NCI-H2107 treated with DMSO at 0.1 percent for 48 hours (cell line): Measurements from ENCODE around the gene PRKAG1.
"Not testable (repeated sequence)": the region's sequence is repeated elsewhere in the genome, so short reads cannot be mapped to it uniquely, and the experiment has no call there.

Experiments used
- DNase-seq: peaks from one replicate; lab custom pipeline; 2025; ENCODE audit not compliant: unreplicated experiment; lab: John Stamatoyannopoulos, UW

Gene PRKAG1

GRCh38 chr12:49018261-49019119, at the start of gene PRKAG1:
TSS of gene PRKAG1 (minus strand) at chr12:49018776. CDS start at chr12:49018740, 36 bp downstream.
- DNase-seq = peak; percentile 88

GRCh38 chr12:49066120-49066519, 47.5 kb upstream of the PRKAG1 start:
- DNase-seq = no peak

GRCh38 chr12:49064767-49065152, 46.2 kb upstream of the PRKAG1 start:
- DNase-seq = no peak

- not testable (repeated sequence) for DNase-seq
Measured at GRCh38 chr12:49061916-49062315, 43.3 kb upstream of the PRKAG1 start.

GRCh38 chr12:49061157-49061650, 42.6 kb upstream of the PRKAG1 start:
- DNase-seq = no peak

- peak; percentile 90 for DNase-seq
Measured at GRCh38 chr12:49060237-49061156, 41.9 kb upstream of the PRKAG1 start, which contains the start of gene KMT2D. TSS of gene KMT2D (minus strand) at chr12:49060794. CDS start at chr12:49055324, 5,470 bp downstream.

- DNase-seq = no peak
Measured at GRCh38 chr12:49059299-49060171, 41.0 kb upstream of the PRKAG1 start.

GRCh38 chr12:49059045-49059298, 40.4 kb upstream of the PRKAG1 start:
- no peak for DNase-seq

- no peak for DNase-seq
Measured at GRCh38 chr12:49058366-49059044, 39.9 kb upstream of the PRKAG1 start.

GRCh38 chr12:49057888-49058287, 39.3 kb upstream of the PRKAG1 start:
- no peak for DNase-seq

GRCh38 chr12:49055978-49056754, 37.6 kb upstream of the PRKAG1 start:
- peak; percentile 9 for DNase-seq

- no peak for DNase-seq
Measured at GRCh38 chr12:49055092-49055491, 36.5 kb upstream of the PRKAG1 start.

- DNase-seq = no peak
Measured at GRCh38 chr12:49054524-49054923, 35.9 kb upstream of the PRKAG1 start.

- DNase-seq = no peak
Measured at GRCh38 chr12:49054096-49054495, 35.5 kb upstream of the PRKAG1 start.

GRCh38 chr12:49052451-49053208, 34.1 kb upstream of the PRKAG1 start:
- DNase-seq = no peak

GRCh38 chr12:49051777-49052438, 33.3 kb upstream of the PRKAG1 start:
- no peak for DNase-seq

- DNase-seq = no peak
Measured at GRCh38 chr12:49051373-49051764, 32.8 kb upstream of the PRKAG1 start.
